Measurements from ENCODE around the gene CYBC1. TPM values are rescaled to one million over a fixed set of nuclear protein-coding genes. Genes with fewer than 3 reads are reported as not detected.

Gene CYBC1
- total and polyA plus RNA-seq, 2 of the 4 experiments (the other 2 are of a cell fraction) = 75.1 to 76.7 TPM

DNA sequence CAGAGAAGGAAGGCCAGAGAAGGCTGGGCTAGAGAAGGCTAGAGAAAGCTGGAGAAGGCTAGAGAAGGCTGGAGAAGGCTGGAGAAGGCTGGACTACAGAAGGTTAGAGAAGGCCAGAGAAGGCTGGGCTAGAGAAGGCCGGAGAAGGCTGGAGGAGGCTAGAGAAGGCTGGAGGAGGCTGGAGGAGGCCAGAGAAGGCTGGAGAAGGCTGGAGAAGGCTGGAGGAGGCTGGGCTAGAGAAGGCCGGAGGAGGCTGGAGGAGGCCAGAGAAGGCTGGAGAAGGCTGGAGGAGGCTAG, 25.7 kb downstream of the CYBC1 start:
- 100% methylated on average over 1 of the region's 2 CpGs; no CpG with 5 or more reads in 1 of the 2 experiments for whole genome bisulfite sequencing, 2 experiments (ENCODE audit: extremely low coverage in 2 of 2, insufficient read length in 1 of 2)
- Histone ChIP-seq H4K20me1 (ENCODE audit: insufficient read depth, low read length) (no peaks in the 10 kb centered on the region), H3K4me2 (ENCODE audit: low read depth, low read length) (no peak overlapping the region), H4K91ac (ENCODE audit: insufficient read depth, low read depth, low read length) (no peak overlapping the region), H2BK120ac (ENCODE audit: low read depth, low read length) (no peak overlapping the region), H4K8ac (ENCODE audit: low read depth in 2 of 2, low read length in 2 of 2) (no peak overlapping the region), H3K14ac (replicated peaks; ENCODE audit: low read depth, low read length) (no peak overlapping the region), H3K36me3 (ENCODE audit: control insufficient read depth, insufficient read depth, low read length) (peaks cover 2% of the 10 kb centered on the region; the same call in 1 of the 2 replicates), H2BK15ac (ENCODE audit: low read depth, low read length) (no peak overlapping the region), H2AFZ (replicated peaks; ENCODE audit: low read length, poor library complexity) (no peak overlapping the region), H2AK5ac (ENCODE audit: low read depth, low read length) (no peak overlapping the region), H3K56ac (ENCODE audit: extremely low read depth, insufficient read depth, low read length) (no peak overlapping the region), H3K23ac (ENCODE audit: low read depth, low read length) (no peak overlapping the region), H3K4ac (ENCODE audit: low read depth, low read length) (no peak overlapping the region), H4K5ac (ENCODE audit: low read depth, low read length) (no peak overlapping the region), H3K18ac (ENCODE audit: low read depth, low read length) (no peak overlapping the region), H3K9ac (ENCODE audit: low read depth, low read length) (no peak overlapping the region), H2AK9ac (replicated peaks; ENCODE audit: low read depth, low read length, poor library complexity) (no peak overlapping the region), H3K27me3 (ENCODE audit: control insufficient read depth, insufficient read depth, low read length) (no peaks in the 10 kb centered on the region), H2BK20ac (ENCODE audit: low read depth, low read length) (no peak overlapping the region), H3K4me3 (ENCODE audit: insufficient read depth, low read depth, low read length) (no peak overlapping the region), H3K79me1 (ENCODE audit: low read depth in 1 of 2, low read length in 2 of 2) (no peaks in the 10 kb centered on the region), H3K4me1 (ENCODE audit: control insufficient read depth, insufficient read depth, low read length) (no peaks in the 10 kb centered on the region), H3K9me3 (ENCODE audit: control insufficient read depth, insufficient read depth, low read length) (peaks cover 5% of the 10 kb centered on the region; the same call in 1 of the 2 replicates), H3K9me1 (ENCODE audit: insufficient read depth, low read length) (no peaks in the 10 kb centered on the region), H3K27ac (ENCODE audit: insufficient read depth, low read length) (no peak overlapping the region), H2BK5ac (ENCODE audit: low read depth, low read length, poor library complexity, severe bottlenecking) (no peak overlapping the region)
- in situ Hi-C loops (cut with MboI; ENCODE audit: low sequenced_read_pairs) (no loop called here), intact Hi-C loops (cut with micrococcal nuclease) (no loop called here), dilution Hi-C loops (cut with HindIII; ENCODE audit: low sequenced_read_pairs, unreplicated experiment) (no loop called here)
- DNase-seq (no peak), ATAC-seq (ENCODE audit: low read depth) (no peak)
- ChIA-PET CTCF (no interaction called here), POLR2A (ENCODE audit: unreplicated experiment) (no interaction called here)
- no peak for TF ChIP-seq FOS (IDR thresholded peaks at IDR 0.05; ENCODE audit: low read depth, low read length)
- TF ChIP-seq RCOR1 (IDR thresholded peaks at IDR 0.05; ENCODE audit: insufficient replicate concordance, low read length) = no peak
- TF ChIP-seq USF2 (IDR thresholded peaks at IDR 0.05; ENCODE audit: low read depth, low read length) = no peak
- TF ChIP-seq RAD21 (IDR thresholded peaks at IDR 0.05; ENCODE audit: low read length) = no peak
- TF ChIP-seq SMC3 (IDR thresholded peaks at IDR 0.05; ENCODE audit: low read depth, low read length) = no peak
- TF ChIP-seq MXI1 (IDR thresholded peaks at IDR 0.05; ENCODE audit: borderline replicate concordance, low read depth, low read length) = no peak
- TF ChIP-seq ELK1 (IDR thresholded peaks at IDR 0.05; ENCODE audit: borderline replicate concordance, low read depth, low read length) = no peak
- TF ChIP-seq BHLHE40 (IDR thresholded peaks at IDR 0.05; ENCODE audit: low read depth, low read length) = no peak
- no peak for TF ChIP-seq CEBPB (IDR thresholded peaks at IDR 0.05; ENCODE audit: low read depth, low read length)
- BruUV-seq (replicated peaks) = no TSS peak

Data from IMR-90 (cell line).